Measurements from ENCODE around the gene POTEI.
"Not testable (repeated sequence)": the region's sequence is repeated elsewhere in the genome, so short reads cannot be mapped to it uniquely, and the experiment has no call there.

GRCh38 chr2:130530212-130530611 is 21.1 kb upstream of the POTEI start:
- TF ChIP-seq CTCF, POLR2A (IDR thresholded peaks at IDR 0.05): not testable (repeated sequence)

Measured in vagina (tissue), 2 donors.